HG02885 (cell line): ENCODE measurements around the gene UNC119B.

Source experiments
- ATAC-seq: cut with Tn5 transposase; IDR thresholded peaks from one replicate; pipeline ENCODE4 v1.9.1; 2021; ENCODE audit warnings: mild to moderate bottlenecking; ENCODE audit not compliant: unreplicated experiment, poor library complexity

UNC119B gene

GRCh38 chr12:120738252-120739030 lies 28.2 kb downstream of the UNC119B start:
- ATAC-seq, result no peak

GRCh38 chr12:120739031-120739762 lies 28.9 kb downstream of the UNC119B start:
- ATAC-seq, result no peak

- ATAC-seq, result no peak
These were observed 29.8 kb downstream of the UNC119B start for GRCh38 chr12:120739821-120740613.

GRCh38 chr12:120740871-120741270 lies 30.6 kb downstream of the UNC119B start:
- no peak for ATAC-seq

GRCh38 chr12:120741476-120742421 lies 31.5 kb downstream of the UNC119B start:
- no peak for ATAC-seq

- ATAC-seq, result no peak
These were observed 34.8 kb downstream of the UNC119B start for GRCh38 chr12:120744922-120745493.

- ATAC-seq, result no peak
These were observed 38.0 kb downstream of the UNC119B start for GRCh38 chr12:120748242-120748641.

GRCh38 chr12:120749256-120749655 lies 39.0 kb downstream of the UNC119B start:
- no peak for ATAC-seq

GRCh38 chr12:120750806-120751205 lies 40.5 kb downstream of the UNC119B start:
- ATAC-seq, result no peak

GRCh38 chr12:120751389-120751788 lies 41.1 kb downstream of the UNC119B start:
- ATAC-seq, result no peak

- no peak for ATAC-seq
These were observed 44.5 kb downstream of the UNC119B start for GRCh38 chr12:120754792-120755191.

- ATAC-seq, result no peak
These were observed 45.0 kb downstream of the UNC119B start for GRCh38 chr12:120755269-120755668.

GRCh38 chr12:120757226-120757742 lies 47.0 kb downstream of the UNC119B start:
- no peak for ATAC-seq

GRCh38 chr12:120757949-120758348 lies 47.7 kb downstream of the UNC119B start:
- no peak for ATAC-seq

- no peak for ATAC-seq
These were observed 48.7 kb downstream of the UNC119B start for GRCh38 chr12:120758798-120759590.

- ATAC-seq, result no peak
These were observed 49.5 kb downstream of the UNC119B start for GRCh38 chr12:120759591-120760348.

- ATAC-seq, result no peak
These were observed 50.3 kb downstream of the UNC119B start for GRCh38 chr12:120760349-120761254.
